HCT116 (cell line): ENCODE measurements around the gene MBNL2. TPM values are rescaled to one million over a fixed set of nuclear protein-coding genes. Genes with fewer than 3 reads are reported as not detected.
A peak's percentile ranks its signal among the peaks of the same experiment; 100 is the strongest.

ENCODE experiments used
- ATAC-seq: fragments of 200-7000 bp; cut with Tn5 transposase; 2 replicates; pipeline ENCODE4 v1.9.1; 2020; ENCODE audit warnings: mild to moderate bottlenecking, moderate library complexity
- BruUV-seq: library from RNA; stranded (reverse); fragments of 400-500 nt; replicated peaks from 2 replicates; lab custom pipeline; 2021; lab: Mats Ljungman, UMichigan
- CTCF ChIA-PET: fragments of 300-600 bp; sonication (Branson Sonifier 250); formaldehyde crosslinking; loops from one replicate; lab custom pipeline; 2021; ENCODE audit warnings: antibody characterized with exemption; lab: Charles Lee
- POLR2A ChIA-PET: fragments of 300-600, 350-600 bp; sonication (Branson Sonifier 250); formaldehyde crosslinking; loops from one replicate; lab custom pipeline; 2021; ENCODE audit warnings: antibody characterized with exemption; lab: Charles Lee
- RAD21 ChIA-PET, 2 experiments: fragments of 300-600 bp; sonication (Branson Sonifier 250); formaldehyde crosslinking; loops; one replicate each; lab custom pipeline; 2023; ENCODE audit warnings: low total read pairs in 2 of 2; ENCODE audit not compliant: uncharacterized antibody in 2 of 2, unreplicated experiment in 2 of 2, low non-redundant PET in 1 of 2; lab: Charles Lee
- DNase-seq: peaks from one replicate; pipeline ENCODE4 v3.0.0-alpha.2; 2010; ENCODE audit warnings: low read depth, low spot score
- H2AFZ ChIP-seq: fragments of 200-600 bp; shearing (Covaris generic), sonication (generic); 2 replicates; pipeline ENCODE4 v1.6.1; 2017; ENCODE audit warnings: low read depth, mixed run types, mixed read lengths, antibody characterized with exemption, low read length; ENCODE audit not compliant: poor library complexity, severe bottlenecking
- H3K27ac ChIP-seq: 2 replicates; pipeline ENCODE4 v1.5.1; 2012; ENCODE audit warnings: low read depth, low read length
- H3K27me3 ChIP-seq: fragments of 200-600 bp; sonication (generic); 2 replicates; pipeline ENCODE4 v1.6.1; 2016; ENCODE audit warnings: mixed run types, low read length, mixed read lengths; ENCODE audit not compliant: insufficient read depth
- H3K36me3 ChIP-seq, 2 experiments: fragments of 200-500 bp in 1 of 2; fragments of 200-600 bp in 1 of 2; sonication (Bioruptor generic) in 1 of 2; sonication (generic) in 1 of 2; 2 replicates each; pipeline versions ENCODE4 v1.5.1 to v1.6.1; 2014 to 2016; ENCODE audit warnings: low read length in 2 of 2, inconsistent platforms in 1 of 2, mixed read lengths in 1 of 2, mixed run types in 1 of 2; ENCODE audit not compliant: insufficient read depth in 2 of 2, control insufficient read depth in 1 of 2
- H3K4me1 ChIP-seq, 2 experiments: fragments of 200-600 bp in 1 of 2; sonication (generic) in 1 of 2; 2 replicates each; pipeline versions ENCODE4 v1.5.1 to v1.6.1; 2012 to 2017; ENCODE audit warnings: low read length in 2 of 2, inconsistent platforms in 1 of 2, mild to moderate bottlenecking in 1 of 2, mixed read lengths in 1 of 2, mixed run types in 1 of 2, moderate library complexity in 1 of 2; ENCODE audit not compliant: insufficient read depth in 2 of 2, control insufficient read depth in 1 of 2
- H3K4me2 ChIP-seq: fragments of 200-600 bp; sonication (generic); 2 replicates; pipeline ENCODE4 v1.6.1; 2017; ENCODE audit warnings: mixed run types, low read length, mixed read lengths
- H3K4me3 ChIP-seq, 2 experiments: fragments of 200-600 bp in 1 of 2; sonication (generic) in 1 of 2; replicated peaks in 1 of 2; 2 replicates each; pipeline ENCODE4 v1.5.1; 2011 to 2016; ENCODE audit warnings: low read length in 2 of 2, control low read depth in 1 of 2, low read depth in 1 of 2, mild to moderate bottlenecking in 1 of 2, mixed read lengths in 1 of 2, mixed run types in 1 of 2
- H3K79me2 ChIP-seq: fragments of 200-600 bp; sonication (generic); 2 replicates; pipeline ENCODE4 v1.6.1; 2017; ENCODE audit warnings: mild to moderate bottlenecking, mixed run types, low read length, moderate library complexity, mixed read lengths; ENCODE audit not compliant: insufficient read depth
- H3K9ac ChIP-seq: fragments of 200-600 bp; sonication (generic); 2 replicates; pipeline ENCODE4 v1.6.1; 2016; ENCODE audit warnings: low read length, mixed read lengths
- H3K9me2 ChIP-seq: fragments of 200-600 bp; sonication (generic), shearing (Covaris generic); 2 replicates; pipeline ENCODE4 v1.6.1; 2017; ENCODE audit warnings: mixed run types, mild to moderate bottlenecking, moderate library complexity; ENCODE audit not compliant: insufficient read depth
- H3K9me3 ChIP-seq, 2 experiments: fragments of 200-500 bp in 1 of 2; fragments of 200-600 bp in 1 of 2; sonication (Bioruptor generic) in 1 of 2; sonication (generic) in 1 of 2; 2 replicates each; pipeline ENCODE4 v1.6.1; 2014 to 2017; ENCODE audit warnings: low read length in 2 of 2, mixed read lengths in 2 of 2, inconsistent platforms in 1 of 2, low read depth in 1 of 2, mild to moderate bottlenecking in 1 of 2, mixed run types in 1 of 2, moderate library complexity in 1 of 2; ENCODE audit not compliant: control insufficient read depth in 1 of 2, insufficient read depth in 1 of 2
- H4K20me1 ChIP-seq: fragments of 200-600 bp; sonication (generic), shearing (Covaris generic); 2 replicates; pipeline ENCODE4 v1.6.1; 2017; ENCODE audit warnings: mixed run types, mild to moderate bottlenecking, moderate library complexity; ENCODE audit not compliant: insufficient read depth
- CEBPB ChIP-seq: IDR thresholded peaks from 2 replicates; pipeline ENCODE4 v1.6.1; 2012; ENCODE audit warnings: low read depth
- POLR2A ChIP-seq: IDR thresholded peaks from 2 replicates; pipeline ENCODE4 v1.7.0; 2011; ENCODE audit warnings: borderline replicate concordance; ENCODE audit not compliant: insufficient read depth, insufficient read length; ENCODE audit errors: extremely low read depth
- RAD21 ChIP-seq: IDR thresholded peaks from 2 replicates; pipeline ENCODE4 v1.6.1; 2012; ENCODE audit warnings: low read depth, mild to moderate bottlenecking
- SRF ChIP-seq: IDR thresholded peaks from 2 replicates; pipeline ENCODE4 v1.6.1; 2012; ENCODE audit warnings: low read depth
- YY1 ChIP-seq: IDR thresholded peaks from 2 replicates; pipeline ENCODE4 v1.6.1; 2011; ENCODE audit warnings: low read length, low read depth, moderate library complexity, mild to moderate bottlenecking; ENCODE audit not compliant: insufficient replicate concordance; ENCODE audit errors: extremely low read depth
- ZBTB33 ChIP-seq: IDR thresholded peaks from 2 replicates; pipeline ENCODE4 v1.6.1; 2011; ENCODE audit warnings: mild to moderate bottlenecking, low read length, moderate library complexity; ENCODE audit not compliant: insufficient replicate concordance; ENCODE audit errors: extremely low read depth
- intact Hi-C: fragments of 100-400 bp; cut with micrococcal nuclease; formaldehyde crosslinking; loops from 2 replicates; pipeline ENCODE4 v1.10.0; 2022
- total RNA-seq: library from RNA; stranded (reverse); gene quantifications from one replicate; pipeline ENCODE4 v1.2.1, GENCODE V29; 2021; ENCODE audit not compliant: unreplicated experiment
- TF ChIP-seq, protein P1 (sequence below), 3 experiments: fragments of 200-600 bp in 1 of 3; sonication (generic) in 1 of 3; IDR thresholded peaks in 2 of 3; conservative IDR thresholded peaks in 1 of 3; 2 replicates each; pipeline ENCODE4 v1.5.1; 2012 to 2017; ENCODE audit warnings: low read depth in 2 of 3, low read length in 2 of 3, antibody characterized with exemption in 1 of 3, borderline replicate concordance in 1 of 3, control low read depth in 1 of 3, mild to moderate bottlenecking in 1 of 3, mixed read lengths in 1 of 3, mixed run types in 1 of 3, moderate library complexity in 1 of 3; ENCODE audit not compliant: insufficient read depth in 1 of 3
- TF ChIP-seq, protein P2 (sequence below): IDR thresholded peaks from 2 replicates; pipeline ENCODE4 v1.6.1; 2012

MBNL2 gene
- total RNA-seq, 1 experiment from 2014 or later, result 73.9 TPM

DNA sequence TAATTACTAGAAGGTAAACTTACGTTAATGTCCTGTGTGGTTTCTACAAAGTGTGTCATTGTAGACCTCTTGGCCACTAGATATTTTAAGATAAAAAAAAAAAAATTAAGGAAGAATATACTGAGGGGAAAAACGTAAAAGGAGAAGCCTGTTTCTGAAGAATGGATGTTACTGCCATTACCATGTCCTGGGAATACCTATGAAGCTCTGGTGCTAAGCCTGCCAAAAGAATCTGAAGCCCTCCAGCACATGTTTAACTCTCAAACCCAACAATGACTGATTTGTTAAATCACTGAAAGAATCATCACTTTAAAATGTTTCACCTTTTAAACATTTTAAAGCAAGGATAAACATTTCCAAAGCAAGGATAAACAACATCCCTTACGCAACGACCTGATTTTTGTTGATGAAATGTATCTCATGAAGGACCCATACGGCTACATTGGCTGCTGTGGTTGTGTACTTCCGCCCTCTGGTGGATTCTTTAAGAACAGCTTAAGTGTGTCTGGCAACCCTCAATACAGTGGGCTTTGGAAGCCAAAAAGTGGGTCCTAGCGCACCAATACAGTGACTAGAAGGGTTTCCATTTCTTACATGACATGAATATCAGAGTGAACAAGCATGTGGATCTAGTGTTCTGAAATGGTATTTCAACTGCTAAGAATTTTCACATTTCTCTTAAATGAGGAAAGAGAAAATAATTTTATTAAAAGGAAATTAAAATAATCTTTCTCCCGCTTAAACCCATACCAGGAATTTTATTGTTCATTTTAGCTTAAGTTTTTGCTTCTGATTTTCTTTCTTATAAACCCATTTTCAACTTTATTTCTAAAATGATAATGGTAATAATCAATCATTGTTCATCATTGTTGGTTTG is 137.3 kb downstream of the MBNL2 start:
- Histone ChIP-seq H3K9ac (no peak overlapping the region), H3K27me3 (no peaks in the 10 kb centered on the region), H3K4me1 (no peaks in the 10 kb centered on the region), H2AFZ (no peak overlapping the region), H3K9me2 (no peaks in the 10 kb centered on the region), H3K36me3 (peaks cover 5 to 8% of the 10 kb centered on the region in 2 experiments; a peak in 2 of 4 replicates), H3K4me3 (no peak overlapping the region), H3K9me3 (no peaks in the 10 kb centered on the region), H3K79me2 (no peaks in the 10 kb centered on the region), H3K27ac (peak overlapping the region; percentile 28; the same call in 1 of the 2 replicates), H3K4me2 (no peak overlapping the region), H4K20me1 (no peaks in the 10 kb centered on the region)
- no peak for TF ChIP-seq POLR2A
- TF ChIP-seq, protein P1, sequence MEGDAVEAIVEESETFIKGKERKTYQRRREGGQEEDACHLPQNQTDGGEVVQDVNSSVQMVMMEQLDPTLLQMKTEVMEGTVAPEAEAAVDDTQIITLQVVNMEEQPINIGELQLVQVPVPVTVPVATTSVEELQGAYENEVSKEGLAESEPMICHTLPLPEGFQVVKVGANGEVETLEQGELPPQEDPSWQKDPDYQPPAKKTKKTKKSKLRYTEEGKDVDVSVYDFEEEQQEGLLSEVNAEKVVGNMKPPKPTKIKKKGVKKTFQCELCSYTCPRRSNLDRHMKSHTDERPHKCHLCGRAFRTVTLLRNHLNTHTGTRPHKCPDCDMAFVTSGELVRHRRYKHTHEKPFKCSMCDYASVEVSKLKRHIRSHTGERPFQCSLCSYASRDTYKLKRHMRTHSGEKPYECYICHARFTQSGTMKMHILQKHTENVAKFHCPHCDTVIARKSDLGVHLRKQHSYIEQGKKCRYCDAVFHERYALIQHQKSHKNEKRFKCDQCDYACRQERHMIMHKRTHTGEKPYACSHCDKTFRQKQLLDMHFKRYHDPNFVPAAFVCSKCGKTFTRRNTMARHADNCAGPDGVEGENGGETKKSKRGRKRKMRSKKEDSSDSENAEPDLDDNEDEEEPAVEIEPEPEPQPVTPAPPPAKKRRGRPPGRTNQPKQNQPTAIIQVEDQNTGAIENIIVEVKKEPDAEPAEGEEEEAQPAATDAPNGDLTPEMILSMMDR (IDR thresholded peaks at IDR 0.05 in 2 of 3, conservative IDR thresholded peaks at IDR 0.05 in 1 of 3; ENCODE audit: borderline replicate concordance in 1 of 3, insufficient read depth in 1 of 3, low read depth in 2 of 3, low read length in 2 of 3), result peak; percentile 71 to 94 (median 72); a peak in 5 of 6 replicates
- TF ChIP-seq RAD21, result peak; percentile 87
- TF ChIP-seq CEBPB, result peak; percentile 73
- RAD21 ChIA-PET, result interaction anchor here (0.9 to 2.4 kb wide), 2 partner anchors 249 kb away, joined by 4 to 7 read pairs; no protein-coding TSS in a partner anchor
- peak; percentile 94 for ATAC-seq
- CTCF ChIA-PET, result interaction anchor here (1.0 to 2.1 kb wide), 8 partner anchors 9 to 342 kb away, joined by 3 to 33 read pairs (median 6); no protein-coding TSS in a partner anchor
- intact Hi-C loops, result loop anchor here (1.0 to 5.0 kb wide), 3 partner anchors 137 to 329 kb away; partner anchors contain the start of gene MBNL2
- POLR2A ChIA-PET, result interaction anchor here (0.5 kb wide), 1 partner anchor 900 kb away, joined by 4 read pairs; no protein-coding TSS in a partner anchor
- no TSS peak for BruUV-seq
- DNase-seq, result peak; percentile 44

DNA sequence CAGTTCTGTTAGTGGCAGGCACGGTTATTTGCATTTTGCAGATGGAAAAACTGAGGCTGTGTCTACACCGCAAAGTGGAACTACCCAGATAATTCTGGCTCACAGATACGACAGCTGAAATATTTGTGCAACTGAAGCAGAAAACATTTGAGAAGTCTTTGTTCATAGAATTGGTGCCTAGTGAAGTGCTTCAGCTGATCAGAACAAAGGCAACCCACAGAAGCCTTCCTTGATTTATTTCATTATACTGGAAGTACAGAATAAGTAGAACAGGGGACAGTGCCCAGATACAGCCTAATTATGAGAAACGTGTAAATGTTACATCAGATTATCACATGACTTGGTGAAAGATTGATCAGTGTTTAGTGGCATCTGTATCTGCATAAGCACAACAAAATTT is 138.5 kb downstream of the MBNL2 start:
- intact Hi-C loops, result no loop called here
- RAD21 ChIA-PET, result no interaction called here
- H3K9me2 ChIP-seq, result no peaks in the 10 kb centered on the region
- no peaks in the 10 kb centered on the region for H3K27me3 ChIP-seq
- no peaks in the 10 kb centered on the region for H3K9me3 ChIP-seq
- CTCF ChIA-PET, result no interaction called here
- ATAC-seq (no peak), DNase-seq (no peak)
- H2AFZ ChIP-seq, result no peak overlapping the region
- TF ChIP-seq YY1 (no peak), SRF (no peak), CEBPB (no peak), ZBTB33 (no peak)
- TF ChIP-seq, protein P2, sequence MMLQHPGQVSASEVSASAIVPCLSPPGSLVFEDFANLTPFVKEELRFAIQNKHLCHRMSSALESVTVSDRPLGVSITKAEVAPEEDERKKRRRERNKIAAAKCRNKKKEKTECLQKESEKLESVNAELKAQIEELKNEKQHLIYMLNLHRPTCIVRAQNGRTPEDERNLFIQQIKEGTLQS, result no peak
- BruUV-seq, result no TSS peak
- no peaks in the 10 kb centered on the region for H4K20me1 ChIP-seq
- H3K36me3 ChIP-seq, result peaks cover 5 to 8% of the 10 kb centered on the region in 2 experiments; a peak in 2 of 4 replicates
- no peak overlapping the region for H3K9ac ChIP-seq
- no peaks in the 10 kb centered on the region for H3K4me1 ChIP-seq
- H3K79me2 ChIP-seq, result no peaks in the 10 kb centered on the region
- no peak overlapping the region for H3K27ac ChIP-seq
- POLR2A ChIA-PET, result no interaction called here
- H3K4me3 ChIP-seq, result no peak overlapping the region
- no peak overlapping the region for H3K4me2 ChIP-seq
